ENCODE measurements around the gene RAB11FIP4. TPM values are rescaled to one million over a fixed set of nuclear protein-coding genes. Genes with fewer than 3 reads are reported as not detected.

Gene RAB11FIP4
- total and polyA plus RNA-seq, 12 donors: 1.6 to 13.9 (median 8.4) TPM

- DNase-seq: no peak
- ATAC-seq: no peak
- Histone ChIP-seq H3K4me1 (peaks cover 0 to 36% (median 5%) of the 10 kb centered on the region in 9 donors), H3K27ac (no peak overlapping the region), H3K36me3 (peaks cover 0 to 85% (median 16%) of the 10 kb centered on the region in 9 donors), H3K27me3 (no peaks in the 10 kb centered on the region), H3K9me3 (no peaks in the 10 kb centered on the region), H3K4me3 (no peak overlapping the region)
- intact Hi-C loops (cut with DNase I): no loop called here
- TF ChIP-seq CTCF (IDR thresholded peaks at IDR 0.05): no peak
These were observed 22.2 kb upstream of the RAB11FIP4 start for GRCh38 chr17:31369266-31369665.

- H3K4me1 ChIP-seq: peaks cover 0 to 36% (median 5%) of the 10 kb centered on the region in 9 donors
- no peak overlapping the region for H3K4me3 ChIP-seq
- no peaks in the 10 kb centered on the region for H3K27me3 ChIP-seq
- ATAC-seq: no peak
- H3K36me3 ChIP-seq: peaks cover 0 to 85% (median 20%) of the 10 kb centered on the region in 9 donors
- no peak for DNase-seq
- no peaks in the 10 kb centered on the region for H3K9me3 ChIP-seq
- no peak overlapping the region for H3K27ac ChIP-seq
- 21 to 28% methylated on average over 4 of the region's 4 CpGs for WGBS, 2 donors
- intact Hi-C loops (cut with DNase I): loop anchor here in 2 of 10 donors (10.0 kb wide), 1 partner anchor 357 kb away; no protein-coding TSS in a partner anchor
- TF ChIP-seq CTCF (IDR thresholded peaks at IDR 0.05): no peak
These were observed 19.9 kb upstream of the RAB11FIP4 start for GRCh38 chr17:31371511-31372097.

- DNase-seq (no peak), ATAC-seq (peak in 7 of 8 donors; percentile 53 to 79 (median 69))
- Histone ChIP-seq H3K36me3 (peaks cover 0 to 85% (median 19%) of the 10 kb centered on the region in 9 donors), H3K27ac (peak overlapping the region in 1 of 10 donors; percentile 60), H3K4me1 (peaks cover 0 to 36% (median 5%) of the 10 kb centered on the region in 9 donors), H3K27me3 (no peaks in the 10 kb centered on the region), H3K9me3 (no peaks in the 10 kb centered on the region), H3K4me3 (no peak overlapping the region)
- intact Hi-C loops (cut with DNase I): loop anchor here in 2 of 10 donors (10.0 kb wide), 1 partner anchor 359 kb away; no protein-coding TSS in a partner anchor
- peak in 7 of 9 donors; percentile 44 to 70 (median 50) for TF ChIP-seq CTCF (IDR thresholded peaks at IDR 0.05)
- 91 to 95% methylated on average over 10 of the region's 10 CpGs for WGBS, 2 donors
These were observed 18.1 kb upstream of the RAB11FIP4 start for GRCh38 chr17:31373150-31374093.

- DNase-seq (no peak), ATAC-seq (peak in 3 of 8 donors; percentile 11 to 24 (median 17))
- Histone ChIP-seq H3K9me3 (no peaks in the 10 kb centered on the region), H3K4me1 (peaks cover 0 to 36% (median 5%) of the 10 kb centered on the region in 9 donors), H3K4me3 (no peak overlapping the region), H3K27ac (peak overlapping the region in 1 of 10 donors; percentile 60), H3K36me3 (peaks cover 0 to 85% (median 19%) of the 10 kb centered on the region in 9 donors), H3K27me3 (no peaks in the 10 kb centered on the region)
- intact Hi-C loops (cut with DNase I): loop anchor here in 2 of 10 donors (10.0 kb wide), 1 partner anchor 359 kb away; no protein-coding TSS in a partner anchor
- WGBS, 2 donors: 73 to 87% methylated on average over 6 of the region's 6 CpGs
- TF ChIP-seq CTCF (IDR thresholded peaks at IDR 0.05): no peak
These were observed 17.4 kb upstream of the RAB11FIP4 start for GRCh38 chr17:31374094-31374447.

Data from heart right ventricle (tissue), 16 donors.